NCI-H226 (cell line): ENCODE measurements around the gene PEX26.
"Not testable (repeated sequence)": the region's sequence is repeated elsewhere in the genome, so short reads cannot be mapped to it uniquely, and the experiment has no call there.

Experiments
- DNase-seq: peaks from one replicate; pipeline ENCODE4 v3.0.0-alpha.2; 2015

PEX26 gene

GRCh38 chr22:18056807-18057474 is 20.8 kb upstream of the PEX26 start:
- no peak for DNase-seq

DNA sequence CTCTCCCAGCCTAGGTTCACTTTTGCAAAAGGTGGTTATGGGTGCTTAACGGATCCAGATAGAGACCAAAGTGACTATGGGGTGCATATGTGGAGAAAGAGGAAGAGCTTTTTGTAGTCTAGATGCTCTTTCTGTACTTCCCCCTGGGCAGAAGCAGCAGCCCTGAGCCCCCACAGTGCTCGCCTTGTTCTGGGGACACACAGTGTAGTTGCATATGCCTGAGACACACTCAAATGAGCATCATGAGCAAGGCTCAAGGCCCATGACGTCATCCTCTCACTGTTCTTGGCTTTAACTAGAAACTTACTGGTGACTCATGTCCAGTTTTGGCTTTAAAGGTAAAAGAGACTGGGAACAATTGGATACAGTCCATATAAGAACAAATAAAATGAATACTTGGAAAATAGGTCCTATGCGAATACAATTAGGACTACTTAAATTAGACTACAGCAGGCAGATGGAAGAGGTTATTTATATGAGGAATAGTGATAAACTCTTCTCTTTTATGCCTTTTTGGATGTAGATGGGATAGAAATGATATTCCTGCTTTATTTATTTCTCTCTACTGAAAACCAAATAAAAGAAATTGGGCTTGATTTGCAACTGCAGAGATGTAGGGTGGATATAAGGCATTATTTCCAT is 20.1 kb upstream of the PEX26 start:
- DNase-seq: peak; percentile 72

- no peak for DNase-seq
These were observed 19.3 kb upstream of the PEX26 start for GRCh38 chr22:18058371-18059093.

- no peak for DNase-seq
These were observed 18.7 kb upstream of the PEX26 start for GRCh38 chr22:18059094-18059417.

DNA sequence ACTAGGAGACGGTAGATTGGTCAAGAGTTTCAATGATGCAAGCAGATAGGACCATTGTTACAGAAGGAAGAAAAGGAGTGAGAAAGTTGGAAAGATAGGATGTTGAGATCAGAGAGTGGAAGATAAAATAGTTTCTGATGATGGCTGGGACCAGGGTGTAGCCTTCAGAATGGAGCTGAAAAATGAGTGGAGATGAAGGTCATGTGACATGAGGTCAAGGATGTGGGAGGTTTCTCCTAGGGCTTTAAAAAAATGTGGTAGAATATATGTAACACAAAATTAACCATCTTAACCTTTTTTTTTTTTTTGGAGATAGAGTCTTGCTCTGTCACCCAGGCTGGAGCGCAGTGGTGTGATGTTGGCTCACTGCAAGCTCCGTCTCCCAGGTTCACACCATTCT is 18.3 kb upstream of the PEX26 start:
- DNase-seq: no peak

GRCh38 chr22:18059991-18060390 is 17.8 kb upstream of the PEX26 start:
- DNase-seq: no peak

GRCh38 chr22:18060646-18061620 is 16.9 kb upstream of the PEX26 start:
- DNase-seq: peak; percentile 60

DNA sequence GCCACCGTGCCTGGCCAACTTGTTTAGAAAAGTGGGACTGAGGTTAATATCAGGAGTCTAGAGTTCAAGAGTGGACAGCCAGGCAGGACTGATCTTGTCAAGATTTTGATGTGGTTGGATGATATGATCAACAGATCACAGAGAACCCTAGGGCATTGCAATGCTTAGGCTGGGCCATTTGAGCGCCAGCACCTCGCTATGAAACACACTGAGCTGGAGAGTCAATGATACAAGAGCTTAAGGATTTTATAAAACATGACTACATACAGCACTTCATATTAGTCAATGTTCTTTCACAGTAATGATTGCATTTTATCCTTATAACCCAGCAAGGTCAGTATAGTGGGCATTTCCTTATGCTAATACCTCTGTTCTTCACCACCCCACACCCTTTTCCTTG is 15.4 kb upstream of the PEX26 start:
- no peak for DNase-seq

GRCh38 chr22:18063306-18063705 is 14.5 kb upstream of the PEX26 start:
- DNase-seq: no peak

- DNase-seq: not testable (repeated sequence)
These were observed 14.1 kb upstream of the PEX26 start for GRCh38 chr22:18063715-18064114.

DNA sequence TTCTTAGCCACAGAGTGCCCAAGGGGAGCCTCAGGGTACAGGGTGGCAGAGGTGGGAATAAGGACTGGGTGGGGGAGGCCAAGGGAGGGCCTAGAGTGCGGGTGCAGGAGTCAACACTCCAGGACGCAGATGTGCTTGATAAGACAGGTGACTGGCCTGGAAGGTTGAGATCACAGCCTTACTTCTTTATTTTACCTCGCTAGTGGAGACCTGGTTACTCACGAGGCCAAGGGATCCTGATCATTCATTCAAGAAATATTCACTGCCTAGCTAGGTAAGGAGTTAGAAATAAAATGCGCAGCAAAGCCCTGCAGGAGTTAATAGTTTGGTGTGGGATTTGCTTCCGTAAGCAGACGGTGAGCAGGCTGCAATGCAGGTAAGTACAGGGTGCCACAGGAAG is 13.2 kb upstream of the PEX26 start:
- no peak for DNase-seq

- DNase-seq: no peak
These were observed 12.5 kb upstream of the PEX26 start for GRCh38 chr22:18065256-18065655.

- no peak for DNase-seq
These were observed 11.5 kb upstream of the PEX26 start for GRCh38 chr22:18066181-18066859.

DNA sequence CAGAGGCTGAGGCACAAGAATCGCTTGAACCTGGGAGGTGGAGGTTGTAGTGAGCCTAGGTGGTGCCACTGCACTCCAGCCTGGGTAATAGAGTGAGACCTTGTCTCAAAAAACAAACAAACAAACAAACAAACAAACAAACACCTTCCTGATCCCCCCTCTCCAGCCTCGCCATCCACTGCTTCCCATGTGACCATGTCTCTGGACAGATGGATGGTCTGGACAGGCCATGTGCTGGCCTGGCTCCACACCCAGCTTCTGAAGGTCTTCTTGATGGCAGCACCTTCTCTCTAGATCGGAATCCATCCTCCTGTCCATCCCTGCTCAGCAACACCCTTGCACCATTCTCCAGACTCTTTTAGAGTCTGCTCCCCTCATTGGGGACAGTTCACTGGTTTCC is 10.7 kb upstream of the PEX26 start:
- DNase-seq: no peak

GRCh38 chr22:18067548-18068341 is 10.0 kb upstream of the PEX26 start:
- no peak for DNase-seq

DNA sequence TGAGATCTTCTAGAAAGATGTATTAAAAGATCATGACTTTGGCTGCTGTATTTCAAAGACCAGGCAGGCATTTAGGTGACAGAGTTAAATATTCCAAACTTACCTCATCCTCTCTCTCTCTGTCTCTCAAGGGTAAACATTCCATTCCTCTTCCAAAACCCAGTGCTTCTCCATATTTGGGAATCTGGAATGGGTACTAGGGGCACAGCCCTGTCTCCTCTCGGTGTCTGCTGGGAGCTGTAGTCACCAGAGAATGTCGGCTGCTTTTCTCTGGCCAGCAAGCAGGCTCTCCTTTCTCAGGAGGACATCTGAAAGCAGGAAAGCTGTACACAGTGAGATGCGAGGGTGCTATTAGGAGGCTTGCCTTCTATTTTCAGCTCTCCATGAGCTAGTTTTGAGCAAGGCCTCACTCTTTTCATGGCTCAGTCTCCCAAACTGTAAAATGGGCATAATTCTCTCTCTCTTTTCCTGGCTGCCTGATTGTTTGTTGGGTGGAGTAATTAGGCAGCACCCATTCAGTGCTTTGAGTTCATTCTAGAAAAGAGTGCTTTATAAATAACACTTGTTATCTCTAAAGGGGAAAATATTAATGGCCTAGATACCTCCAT is 9.3 kb upstream of the PEX26 start:
- no peak for DNase-seq

DNA sequence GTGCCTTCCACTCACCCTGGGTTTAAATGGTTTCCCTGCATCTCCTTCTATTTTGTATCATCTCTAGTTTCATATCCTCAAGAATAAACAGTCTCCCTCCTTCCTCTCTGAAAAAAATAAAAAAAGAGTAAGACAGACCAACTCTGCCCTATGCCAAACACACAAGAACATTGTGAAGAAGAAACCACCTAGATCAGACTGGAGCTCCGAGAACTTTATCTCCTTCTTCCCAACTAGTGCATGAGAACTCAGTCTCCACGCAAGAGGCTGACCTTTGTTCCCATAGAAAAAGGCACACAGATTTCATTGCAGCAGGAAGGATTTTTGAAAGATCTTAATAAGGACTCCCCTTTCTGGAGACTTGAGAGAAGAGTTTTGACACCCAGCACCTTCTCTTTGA is 8.7 kb upstream of the PEX26 start:
- no peak for DNase-seq

GRCh38 chr22:18070041-18070440 is 7.7 kb upstream of the PEX26 start:
- no peak for DNase-seq

GRCh38 chr22:18070556-18071306 is 7.1 kb upstream of the PEX26 start:
- DNase-seq: no peak

DNA sequence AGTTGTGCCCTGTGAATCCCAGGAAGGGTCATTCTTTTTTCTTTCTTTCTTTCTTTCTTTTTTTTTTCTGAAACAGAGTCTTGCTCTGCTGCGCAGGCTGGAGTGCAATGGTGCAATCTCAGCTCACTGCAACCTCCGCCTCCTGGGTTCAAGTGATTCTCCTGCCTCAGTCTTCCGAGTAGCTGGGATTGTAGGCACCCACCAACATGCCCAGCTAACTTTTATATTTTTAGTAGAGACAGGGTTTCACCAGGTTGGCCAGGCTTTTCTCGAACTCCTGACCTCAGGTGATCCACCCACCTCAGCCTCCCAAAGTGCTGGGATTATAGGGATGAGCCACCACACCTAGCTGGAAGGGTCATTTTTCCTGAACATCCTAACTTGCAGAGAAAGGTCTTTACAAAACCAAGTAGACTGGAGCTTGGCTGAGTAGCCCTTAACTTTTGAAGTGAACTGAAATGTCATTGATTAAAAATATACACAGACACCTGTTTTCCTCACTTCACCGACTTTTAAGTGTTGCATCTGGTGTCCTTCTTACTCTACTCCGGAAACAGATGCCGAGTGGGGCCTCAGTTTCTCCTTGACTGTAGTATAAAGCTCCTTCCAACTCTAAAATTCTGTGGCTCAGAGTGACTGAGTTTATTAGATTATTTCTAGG is 6.4 kb upstream of the PEX26 start:
- not testable (repeated sequence) for DNase-seq
